OCI-LY3 (cell line): ENCODE measurements around the gene EYS.

Experiments
- CTCF ChIP-seq: fragments of 200-600, 300-600 bp; sonication (generic); IDR thresholded peaks from 2 replicates; pipeline ENCODE4 v1.5.1; 2014; ENCODE audit warnings: antibody characterized with exemption, low read length, low read depth
- EZH2phosphoT487 ChIP-seq: fragments of 200-600 bp; shearing (Covaris generic); IDR thresholded peaks from 2 replicates; pipeline ENCODE4 v1.6.1; 2018; ENCODE audit warnings: antibody characterized with exemption, mixed run types, low read depth

GRCh38 chr6:63998991-63999390 lies 1708.0 kb downstream of the EYS start:
- TF ChIP-seq CTCF (no peak), EZH2phosphoT487 (no peak)
